ENCODE measurements around the gene LDAF1. TPM values are rescaled to one million over a fixed set of nuclear protein-coding genes. Genes with fewer than 3 reads are reported as not detected.

LDAF1 gene
- total RNA-seq, 1 donor, result 65.5 TPM

DNA sequence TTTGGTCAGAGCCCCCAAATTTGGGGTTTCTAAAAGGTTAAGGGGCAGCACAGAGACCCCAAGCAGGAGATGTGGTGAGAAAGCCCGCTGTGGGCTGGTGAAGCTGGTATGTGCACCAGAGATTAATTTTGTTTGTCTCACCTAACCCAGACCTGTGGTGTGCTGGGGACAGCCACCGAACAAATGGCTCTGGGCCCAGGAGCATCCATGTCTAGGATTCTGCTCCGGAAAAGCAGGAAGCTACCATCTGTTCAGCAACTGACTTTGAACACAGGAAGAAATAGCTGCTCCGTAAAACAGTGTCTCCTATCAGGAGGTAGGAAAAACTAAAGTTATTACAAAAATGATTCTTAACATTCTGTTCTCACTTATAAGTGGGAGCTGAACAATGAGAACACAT, 55.6 kb downstream of the LDAF1 start:
- no peak overlapping the region for H2AFZ ChIP-seq (ENCODE audit: low read length)
- H3K36me3 ChIP-seq (ENCODE audit: insufficient read depth, low read length), result no peaks in the 10 kb centered on the region
- H3K27me3 ChIP-seq (ENCODE audit: insufficient read depth, low read length), result peaks cover 28% of the 10 kb centered on the region
- H3K9me3 ChIP-seq (ENCODE audit: low read depth, low read length), result no peaks in the 10 kb centered on the region
- no peak for DNase-seq (ENCODE audit: insufficient read length, low spot score, missing footprints)
- no peak overlapping the region for H3K27ac ChIP-seq (ENCODE audit: low read depth, low read length)
- no peaks in the 10 kb centered on the region for H4K20me1 ChIP-seq (ENCODE audit: insufficient read depth, low read length)
- H3K4me1 ChIP-seq (ENCODE audit: insufficient read depth, low read length), result no peaks in the 10 kb centered on the region
- no peak for TF ChIP-seq CTCF (IDR thresholded peaks at IDR 0.05; ENCODE audit: extremely low read depth, low read depth, low read length)
- H3K4me2 ChIP-seq (ENCODE audit: insufficient read depth, low read length), result no peak overlapping the region
- no peak overlapping the region for H3K4me3 ChIP-seq (ENCODE audit: insufficient read depth, low read length)
- H3K79me2 ChIP-seq (ENCODE audit: insufficient read depth, low read length), result no peaks in the 10 kb centered on the region

- H3K4me1 ChIP-seq (ENCODE audit: insufficient read depth, low read length), result no peaks in the 10 kb centered on the region
- H4K20me1 ChIP-seq (ENCODE audit: insufficient read depth, low read length), result no peaks in the 10 kb centered on the region
- H3K36me3 ChIP-seq (ENCODE audit: insufficient read depth, low read length), result no peaks in the 10 kb centered on the region
- DNase-seq (ENCODE audit: insufficient read length, low spot score, missing footprints), result no peak
- H3K27ac ChIP-seq (ENCODE audit: low read depth, low read length), result no peak overlapping the region
- no peaks in the 10 kb centered on the region for H3K79me2 ChIP-seq (ENCODE audit: insufficient read depth, low read length)
- H3K9me3 ChIP-seq (ENCODE audit: low read depth, low read length), result no peaks in the 10 kb centered on the region
- no peak overlapping the region for H3K4me3 ChIP-seq (ENCODE audit: insufficient read depth, low read length)
- no peak for TF ChIP-seq CTCF (IDR thresholded peaks at IDR 0.05; ENCODE audit: extremely low read depth, low read depth, low read length)
- no peak overlapping the region for H2AFZ ChIP-seq (ENCODE audit: low read length)
- no peak overlapping the region for H3K4me2 ChIP-seq (ENCODE audit: insufficient read depth, low read length)
- H3K27me3 ChIP-seq (ENCODE audit: insufficient read depth, low read length), result peaks cover 28% of the 10 kb centered on the region
These were observed 58.6 kb downstream of the LDAF1 start for GRCh38 chr16:21217121-21217520.

DNA sequence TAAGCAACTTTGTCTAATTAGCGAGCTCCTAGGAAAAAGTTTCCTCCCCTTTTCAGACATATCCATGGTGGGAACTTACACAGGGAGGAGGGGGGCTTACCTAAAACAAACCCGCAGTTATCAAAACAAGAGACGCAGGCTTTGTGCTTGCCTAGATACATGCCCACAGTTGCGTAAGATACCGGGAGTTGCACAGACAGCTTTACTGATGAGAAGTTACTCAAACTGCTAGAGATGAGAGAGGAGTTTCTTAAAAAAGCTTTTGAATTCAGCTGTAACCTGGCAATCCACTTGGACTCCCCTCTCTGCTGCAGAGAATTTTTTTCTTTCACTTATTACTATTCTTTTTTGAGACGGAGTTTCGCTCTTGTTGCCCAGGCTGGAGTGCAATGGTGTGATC, 59.7 kb downstream of the LDAF1 start:
- no peak for TF ChIP-seq CTCF (IDR thresholded peaks at IDR 0.05; ENCODE audit: extremely low read depth, low read depth, low read length)

DNA sequence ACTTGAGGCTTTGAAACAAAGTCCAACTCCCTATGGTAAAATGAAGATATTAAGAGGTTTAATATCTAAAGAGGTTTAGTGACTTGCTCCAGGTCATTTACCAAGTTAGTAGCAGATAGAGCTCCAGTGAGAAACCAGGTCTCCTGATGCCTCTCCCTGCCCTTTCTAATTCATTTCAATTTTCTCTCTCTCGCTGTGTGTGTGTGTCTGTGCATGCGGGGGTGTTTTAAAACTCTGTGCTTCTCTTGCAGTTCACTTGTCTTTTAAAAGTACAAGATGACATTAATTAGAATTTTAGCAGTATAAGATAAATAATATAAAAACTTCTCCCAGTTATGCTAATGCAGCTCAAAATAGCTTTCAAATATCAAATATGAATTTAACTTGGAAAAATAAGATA, 61.1 kb downstream of the LDAF1 start:
- Histone ChIP-seq H3K4me1 (ENCODE audit: insufficient read depth, low read length) (no peaks in the 10 kb centered on the region), H2AFZ (ENCODE audit: low read length) (no peak overlapping the region), H3K9me3 (ENCODE audit: low read depth, low read length) (no peaks in the 10 kb centered on the region), H3K4me3 (ENCODE audit: insufficient read depth, low read length) (no peak overlapping the region), H3K27ac (ENCODE audit: low read depth, low read length) (no peak overlapping the region), H3K4me2 (ENCODE audit: insufficient read depth, low read length) (no peak overlapping the region), H3K79me2 (ENCODE audit: insufficient read depth, low read length) (no peaks in the 10 kb centered on the region), H3K27me3 (ENCODE audit: insufficient read depth, low read length) (peaks cover 31% of the 10 kb centered on the region), H3K36me3 (ENCODE audit: insufficient read depth, low read length) (no peaks in the 10 kb centered on the region), H4K20me1 (ENCODE audit: insufficient read depth, low read length) (no peaks in the 10 kb centered on the region)
- TF ChIP-seq CTCF (IDR thresholded peaks at IDR 0.05; ENCODE audit: extremely low read depth, low read depth, low read length), result no peak
- DNase-seq (ENCODE audit: insufficient read length, low spot score, missing footprints), result no peak

More for the DNA sequence above, 59.7 kb downstream of the LDAF1 start:
- H2AFZ ChIP-seq (ENCODE audit: low read length), result no peak overlapping the region
- no peak overlapping the region for H3K27ac ChIP-seq (ENCODE audit: low read depth, low read length)
- DNase-seq (ENCODE audit: insufficient read length, low spot score, missing footprints), result no peak
- H3K4me3 ChIP-seq (ENCODE audit: insufficient read depth, low read length), result no peak overlapping the region
- no peaks in the 10 kb centered on the region for H3K36me3 ChIP-seq (ENCODE audit: insufficient read depth, low read length)
- H4K20me1 ChIP-seq (ENCODE audit: insufficient read depth, low read length), result no peaks in the 10 kb centered on the region
- H3K4me1 ChIP-seq (ENCODE audit: insufficient read depth, low read length), result no peaks in the 10 kb centered on the region
- H3K9me3 ChIP-seq (ENCODE audit: low read depth, low read length), result no peaks in the 10 kb centered on the region
- H3K27me3 ChIP-seq (ENCODE audit: insufficient read depth, low read length), result peaks cover 33% of the 10 kb centered on the region
- H3K4me2 ChIP-seq (ENCODE audit: insufficient read depth, low read length), result no peak overlapping the region
- H3K79me2 ChIP-seq (ENCODE audit: insufficient read depth, low read length), result no peaks in the 10 kb centered on the region
